K562 (cell line): ENCODE measurements around the gene PDE2A. TPM values are rescaled to one million over a fixed set of nuclear protein-coding genes. Genes with fewer than 3 reads are reported as not detected.

Source experiments
- RERE ChIP-seq: sonication (generic); formaldehyde crosslinking; IDR thresholded peaks from 2 replicates; pipeline ENCODE4 v1.8.0; 2023; ENCODE audit warnings: missing genetic modification reagents, mild to moderate bottlenecking, borderline replicate concordance
- U2AF2 ChIP-seq: fragments of 200-400 bp; formaldehyde crosslinking; optimal IDR thresholded peaks from 2 replicates; pipeline ENCODE3; 2017; ENCODE audit warnings: low read depth, mild to moderate bottlenecking, low read length
- polyA plus RNA-seq, 8 experiments: library from polyadenylated mRNA; depleted of rRNA in 4 of 8; stranded (reverse) in 5 of 8; unstranded in 3 of 8; fragments of >200 nt; fragmentation: Nextera tagmentation in 2 of 8; fragmentation: Illumina TruSeq in 1 of 8; extraction: Ambion mirVana in 2 of 8; extraction: Trizol in 1 of 8; gene quantifications; 2 replicates each; pipeline versions ENCODE4 v1.2.1 to v1.2.3, GENCODE V29; 2011 to 2014; ENCODE audit warnings: inconsistent platforms in 1 of 8, missing spikeins in 1 of 8
- total RNA-seq, 7 experiments: library from RNA; depleted of rRNA in 6 of 7; stranded (reverse); fragments of >200 nt in 6 of 7; fragmentation: Illumina TruSeq in 2 of 7; extraction: Trizol in 2 of 7; gene quantifications; 2 replicates each; pipeline versions ENCODE4 v1.2.1 to v1.2.3, GENCODE V29; 2011 to 2021; ENCODE audit warnings: low replicate concordance in 1 of 7
- TF ChIP-seq, protein P1 (sequence below): fragments of 250-450 bp; sonication (Bioruptor Pico); IDR thresholded peaks from 2 replicates; pipeline ENCODE4 v1.8.0; 2021; ENCODE audit warnings: moderate library complexity, mild to moderate bottlenecking, inconsistent platforms

PDE2A gene
- total and polyA plus RNA-seq, 9 of the 15 experiments (the other 6 are each of a cell fraction or from before 2014, with no cell fraction given), result 0.07 to 15.2 (median 1.6) TPM; not detected in 1

- no peak for TF ChIP-seq U2AF2
- TF ChIP-seq, protein P1, sequence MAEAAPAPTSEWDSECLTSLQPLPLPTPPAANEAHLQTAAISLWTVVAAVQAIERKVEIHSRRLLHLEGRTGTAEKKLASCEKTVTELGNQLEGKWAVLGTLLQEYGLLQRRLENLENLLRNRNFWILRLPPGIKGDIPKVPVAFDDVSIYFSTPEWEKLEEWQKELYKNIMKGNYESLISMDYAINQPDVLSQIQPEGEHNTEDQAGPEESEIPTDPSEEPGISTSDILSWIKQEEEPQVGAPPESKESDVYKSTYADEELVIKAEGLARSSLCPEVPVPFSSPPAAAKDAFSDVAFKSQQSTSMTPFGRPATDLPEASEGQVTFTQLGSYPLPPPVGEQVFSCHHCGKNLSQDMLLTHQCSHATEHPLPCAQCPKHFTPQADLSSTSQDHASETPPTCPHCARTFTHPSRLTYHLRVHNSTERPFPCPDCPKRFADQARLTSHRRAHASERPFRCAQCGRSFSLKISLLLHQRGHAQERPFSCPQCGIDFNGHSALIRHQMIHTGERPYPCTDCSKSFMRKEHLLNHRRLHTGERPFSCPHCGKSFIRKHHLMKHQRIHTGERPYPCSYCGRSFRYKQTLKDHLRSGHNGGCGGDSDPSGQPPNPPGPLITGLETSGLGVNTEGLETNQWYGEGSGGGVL (CRISPR knock-in tag), result no peak
- TF ChIP-seq RERE (CRISPR knock-in tag), result no peak
Measured at GRCh38 chr11:72591785-72592502, 82.3 kb downstream of the PDE2A start (continued).
